Measurements from ENCODE around the gene PTPN4.
"Not testable (repeated sequence)": the region's sequence is repeated elsewhere in the genome, so short reads cannot be mapped to it uniquely, and the experiment has no call there.

Gene PTPN4

GRCh38 chr2:120020554-120020953 lies 260.8 kb downstream of the PTPN4 start:
- DNase-seq (ENCODE audit: low read depth), result no peak

DNA sequence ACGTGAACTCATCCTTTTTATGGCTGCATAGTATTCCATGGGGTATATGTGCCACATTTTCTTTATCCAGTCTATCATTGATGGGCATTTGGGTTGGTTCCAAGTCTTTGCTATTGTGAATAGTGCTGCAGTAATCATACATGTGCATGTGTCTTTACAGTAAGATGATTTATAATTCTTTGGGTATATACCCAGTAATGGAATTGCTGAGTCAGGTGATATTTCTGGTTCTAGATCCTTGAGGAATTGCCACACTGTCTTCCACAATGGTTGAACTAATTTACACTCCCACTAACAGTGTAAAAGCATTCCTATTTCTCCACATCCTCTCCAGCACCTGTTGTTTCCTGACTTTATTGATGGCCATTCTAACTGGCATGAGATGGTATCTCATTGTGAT lies 262.8 kb downstream of the PTPN4 start:
- not testable (repeated sequence) for DNase-seq (ENCODE audit: low read depth)

- DNase-seq (ENCODE audit: low read depth), result peak; percentile 27
These were observed 267.2 kb downstream of the PTPN4 start for GRCh38 chr2:120026890-120027289.

- no peak for DNase-seq (ENCODE audit: low read depth)
These were observed 269.1 kb downstream of the PTPN4 start for GRCh38 chr2:120028795-120029194.

GRCh38 chr2:120029672-120030640 lies 270.2 kb downstream of the PTPN4 start:
- no peak for DNase-seq (ENCODE audit: low read depth)

DNA sequence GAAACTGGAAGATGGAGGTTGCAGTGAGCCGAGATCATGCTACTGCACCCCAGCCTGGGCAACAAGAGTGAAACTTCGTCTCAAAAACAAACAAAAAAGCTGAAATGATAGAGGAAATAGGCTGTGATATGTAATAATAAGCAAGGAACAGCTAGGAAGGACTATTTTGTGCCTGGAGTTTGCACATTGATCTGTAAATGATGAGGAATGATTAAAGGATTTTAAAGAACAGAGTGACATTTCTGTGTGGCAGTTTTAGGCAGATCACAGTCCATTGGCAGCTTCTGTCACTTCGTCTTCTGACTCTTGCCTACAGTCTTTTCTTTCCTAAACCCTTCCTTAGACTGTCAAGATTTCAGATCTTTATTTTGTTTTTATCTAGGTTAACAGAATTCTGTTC lies 272.6 kb downstream of the PTPN4 start:
- no peak for DNase-seq (ENCODE audit: low read depth)

Data from ELR (cell line).